NCI-H774 (cell line): ENCODE results near the gene MSANTD3.
"Not testable (repeated sequence)": the region's sequence is repeated elsewhere in the genome, so short reads cannot be mapped to it uniquely, and the experiment has no call there.

ENCODE experiments used
- DNase-seq: peaks from one replicate; lab custom pipeline; 2025; lab: John Stamatoyannopoulos, UW

MSANTD3 gene, protein sequence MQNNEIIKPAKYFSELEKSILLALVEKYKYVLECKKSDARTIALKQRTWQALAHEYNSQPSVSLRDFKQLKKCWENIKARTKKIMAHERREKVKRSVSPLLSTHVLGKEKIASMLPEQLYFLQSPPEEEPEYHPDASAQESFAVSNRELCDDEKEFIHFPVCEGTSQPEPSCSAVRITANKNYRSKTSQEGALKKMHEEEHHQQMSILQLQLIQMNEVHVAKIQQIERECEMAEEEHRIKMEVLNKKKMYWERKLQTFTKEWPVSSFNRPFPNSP

GRCh38 chr9:100426530-100427365, at the start of gene MSANTD3:
MSANTD3 (plus strand) TSS chr9:100427143; CDS start chr9:100441939, 14,796 bp downstream.
- peak; percentile 74 for DNase-seq

- DNase-seq, result no peak
Measured at GRCh38 chr9:100379862-100380261, 47.1 kb upstream of the MSANTD3 start.

DNA sequence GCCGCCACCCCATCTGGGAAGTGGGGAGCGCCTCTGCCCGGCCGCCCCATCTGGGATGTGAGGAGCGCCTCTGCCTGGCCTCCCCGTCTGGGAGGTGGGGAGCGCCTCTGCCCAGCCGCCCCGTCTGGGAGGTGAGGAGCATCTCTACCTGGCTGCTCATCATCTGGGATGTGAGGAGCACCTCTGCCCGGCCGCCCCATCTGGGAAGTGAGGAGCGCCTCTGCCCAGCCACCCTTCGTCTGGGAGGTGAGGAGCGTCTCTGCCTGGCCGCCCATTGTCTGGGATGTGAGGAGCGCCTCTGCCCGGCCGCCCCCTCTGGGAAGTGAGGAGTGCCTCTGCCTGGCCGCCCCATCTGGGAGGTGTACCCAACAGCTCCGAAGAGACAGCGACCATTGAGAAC, 34.0 kb upstream of the MSANTD3 start:
- not testable (repeated sequence) for DNase-seq

DNA sequence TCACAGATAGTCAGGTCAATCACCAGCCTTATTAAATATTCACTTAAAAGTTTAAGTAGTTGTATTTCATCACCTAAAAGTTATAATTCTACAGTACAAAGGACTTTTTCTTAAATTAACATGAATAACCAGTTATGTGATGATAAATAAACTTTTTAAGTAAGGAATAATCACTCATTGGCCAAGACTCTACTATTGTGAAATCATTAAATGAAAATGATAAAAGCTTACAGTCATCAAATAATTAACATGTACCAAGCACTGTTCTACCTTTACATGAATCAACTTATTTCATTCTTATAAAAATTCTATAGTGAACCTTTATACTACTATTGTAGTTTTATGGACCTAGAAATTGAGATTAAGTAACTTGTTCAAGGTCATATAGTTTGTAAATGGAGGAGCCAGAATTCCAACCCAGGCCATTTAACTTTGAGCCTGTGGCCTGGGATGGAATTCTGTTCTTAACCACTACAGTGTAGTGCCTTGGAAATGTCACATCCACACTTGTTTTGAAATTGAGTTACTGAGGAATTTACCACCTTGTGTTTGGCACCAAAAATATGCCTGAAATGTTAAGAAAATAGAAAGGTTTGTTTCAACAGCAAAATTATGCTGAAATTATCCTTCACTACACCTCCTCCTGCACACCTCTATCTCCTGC, 32.8 kb upstream of the MSANTD3 start:
- no peak for DNase-seq

- no peak for DNase-seq
Measured at GRCh38 chr9:100394816-100395215, 32.1 kb upstream of the MSANTD3 start.

DNA sequence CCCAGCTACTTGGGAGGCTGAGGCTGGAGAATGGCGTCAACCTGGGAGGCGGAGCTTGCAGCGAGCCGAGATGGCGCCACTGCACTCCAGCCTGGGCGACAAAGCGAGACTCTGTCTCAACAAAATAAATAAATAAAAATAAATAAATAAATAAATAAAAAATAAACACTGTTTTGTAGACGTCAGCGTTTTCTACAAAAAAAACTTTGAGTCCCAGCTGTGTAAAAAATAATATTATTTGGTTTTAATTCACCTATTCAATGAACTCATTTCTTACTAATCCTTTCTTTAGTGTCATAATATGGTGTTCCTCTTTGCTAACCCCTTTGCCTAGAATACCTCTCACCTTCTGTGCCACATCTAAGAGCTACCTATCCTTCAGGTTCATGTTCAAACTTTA, 30.2 kb upstream of the MSANTD3 start:
- no peak for DNase-seq

DNA sequence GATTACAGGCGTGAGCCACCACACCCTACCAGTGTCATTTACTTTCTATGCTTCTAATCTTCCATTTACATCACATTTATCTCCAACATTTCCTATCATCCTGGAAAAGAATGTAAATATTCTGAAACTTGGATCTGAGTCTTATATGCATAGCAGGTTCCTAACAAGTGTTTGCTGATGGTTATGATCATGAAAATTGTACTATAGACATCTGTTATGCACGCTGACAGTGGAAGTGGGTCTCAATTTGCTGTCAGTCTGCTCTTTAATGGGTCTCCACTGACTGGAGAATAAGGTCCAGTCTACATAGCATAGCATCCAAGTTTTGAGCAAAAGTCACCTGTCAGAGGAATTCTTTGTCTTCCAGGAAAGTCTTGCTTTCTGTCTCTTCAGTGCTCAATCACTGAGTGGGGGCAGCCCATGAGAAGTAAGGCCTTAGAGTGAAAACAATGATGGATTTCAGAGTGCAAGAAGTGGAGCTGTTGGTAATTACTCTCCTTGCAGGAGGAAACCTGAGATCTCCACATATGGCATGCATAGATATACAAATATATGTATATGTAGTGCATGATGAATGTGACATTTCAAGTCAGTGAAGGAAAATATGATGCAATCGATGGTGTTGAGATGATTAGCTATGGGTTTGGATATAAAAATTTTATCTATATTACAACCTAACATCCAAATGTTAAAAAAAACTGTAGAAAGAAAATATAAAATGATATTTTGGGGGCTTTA, 29.2 kb upstream of the MSANTD3 start:
- no peak for DNase-seq

DNA sequence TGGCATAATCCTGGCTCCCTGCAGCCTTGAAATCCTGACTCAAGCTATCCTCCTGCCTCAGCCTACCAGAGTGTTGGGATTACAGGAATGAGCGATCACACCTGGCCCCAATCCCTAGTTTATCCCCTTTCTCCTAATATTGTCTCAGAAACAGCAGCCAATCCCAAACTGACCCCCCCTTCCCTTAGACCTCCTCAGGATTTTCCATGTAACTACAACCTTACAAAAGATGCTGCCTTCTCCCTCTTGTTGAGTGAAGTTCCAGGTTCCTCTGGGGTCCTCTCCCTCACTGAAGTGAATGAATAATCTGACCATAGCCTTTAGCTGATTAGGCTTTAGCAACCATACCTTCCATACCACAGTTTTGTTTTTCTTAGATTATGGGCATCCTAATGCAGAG, 25.9 kb upstream of the MSANTD3 start:
- no peak for DNase-seq

DNA sequence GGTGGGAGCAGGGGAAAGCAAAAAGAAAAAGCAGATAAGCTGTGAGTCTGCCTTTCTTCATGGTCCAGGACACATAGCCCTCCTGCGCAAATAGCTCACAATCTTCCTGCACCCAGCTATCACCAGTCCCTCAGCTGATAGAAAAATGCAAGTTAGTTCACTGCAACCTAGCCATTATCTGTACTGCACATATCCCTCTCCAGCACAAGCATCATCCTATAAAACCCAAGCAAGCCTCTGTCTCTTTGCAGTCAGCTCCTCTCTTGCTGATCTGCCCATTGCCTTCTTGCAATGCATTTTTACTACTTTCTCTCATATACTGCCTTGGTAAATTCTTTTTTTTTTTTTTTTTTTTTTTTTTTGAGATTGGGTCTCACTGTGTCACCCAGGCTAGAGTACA, 20.0 kb upstream of the MSANTD3 start:
- DNase-seq, result no peak

DNA sequence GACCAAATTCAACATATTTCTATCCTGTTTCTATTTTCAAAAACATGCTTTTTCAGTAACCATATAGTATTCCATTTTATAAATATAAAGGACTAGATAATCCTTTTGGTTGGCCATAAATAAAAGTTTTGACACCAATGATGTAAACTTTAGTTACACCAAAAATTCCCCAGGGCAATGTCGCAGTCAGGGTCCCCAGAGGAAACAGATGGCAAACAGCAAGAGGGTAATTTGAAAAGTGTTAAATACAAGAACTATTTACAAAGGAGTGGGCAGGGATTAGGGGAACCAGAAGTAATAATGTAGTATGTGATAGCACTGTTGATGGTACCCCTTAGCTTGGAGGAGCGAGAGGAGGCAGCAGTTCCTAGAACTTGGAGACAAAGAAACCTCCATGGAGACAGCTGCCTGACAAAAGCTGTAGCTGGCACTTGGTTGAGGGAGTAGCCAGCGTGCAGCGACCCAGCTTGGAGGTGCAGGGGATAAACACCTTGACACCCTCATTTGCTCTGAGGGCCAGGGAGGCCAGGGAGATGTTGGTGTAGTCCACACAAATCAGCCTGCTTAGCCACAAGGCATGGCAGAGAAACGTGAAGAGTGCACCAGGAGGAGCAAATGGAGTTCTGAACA, 18.3 kb upstream of the MSANTD3 start:
- DNase-seq, result no peak

DNA sequence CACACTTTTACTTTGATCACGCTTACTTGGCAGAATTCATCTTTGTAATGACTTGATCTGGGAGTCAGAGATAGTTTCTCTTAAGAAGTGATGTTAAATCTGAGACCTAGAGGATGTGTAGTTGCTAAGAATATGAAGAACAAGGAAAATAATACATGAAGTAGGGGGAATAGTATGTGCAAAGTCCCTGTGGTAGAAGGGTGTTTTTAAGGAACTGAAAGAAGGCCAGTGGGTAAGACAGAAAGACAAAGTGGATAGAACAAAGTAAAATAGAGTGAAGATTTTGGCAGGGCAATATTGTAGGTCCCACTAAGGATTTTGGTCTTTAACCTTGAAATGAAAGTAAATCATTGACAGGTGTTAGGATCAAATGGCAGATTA, 17.8 kb upstream of the MSANTD3 start:
- no peak for DNase-seq

GRCh38 chr9:100411472-100412283, 15.3 kb upstream of the MSANTD3 start:
- DNase-seq, result peak; percentile 95

DNA sequence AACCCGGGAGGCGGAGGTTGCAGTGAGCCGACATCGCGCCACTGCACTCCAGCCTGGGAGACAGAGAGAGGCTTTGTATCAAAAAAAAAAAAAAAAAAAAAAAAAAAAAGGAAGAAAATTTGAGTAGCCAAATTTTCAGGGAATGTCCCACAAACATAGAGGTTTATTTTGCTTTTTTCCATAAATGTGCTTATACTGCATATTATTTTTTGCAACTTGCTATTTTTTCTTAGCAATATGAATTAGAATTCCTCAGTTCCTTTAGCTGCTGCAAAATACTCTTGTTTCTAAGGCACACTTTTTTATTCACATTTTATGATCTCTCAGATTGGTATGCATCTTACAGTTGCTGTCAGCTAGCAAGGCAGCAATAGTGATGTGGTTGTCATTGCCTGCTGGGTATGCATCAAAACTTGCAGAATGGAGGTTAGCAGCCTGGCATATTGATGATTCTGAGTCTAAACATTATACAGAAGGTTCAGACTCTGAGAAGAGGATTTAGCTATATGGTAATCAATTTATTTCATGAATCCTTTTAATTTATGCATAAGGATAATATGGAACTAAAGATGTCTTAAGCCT, 13.0 kb upstream of the MSANTD3 start:
- no peak for DNase-seq

GRCh38 chr9:100417815-100418214, 9.1 kb upstream of the MSANTD3 start:
- DNase-seq, result no peak

DNA sequence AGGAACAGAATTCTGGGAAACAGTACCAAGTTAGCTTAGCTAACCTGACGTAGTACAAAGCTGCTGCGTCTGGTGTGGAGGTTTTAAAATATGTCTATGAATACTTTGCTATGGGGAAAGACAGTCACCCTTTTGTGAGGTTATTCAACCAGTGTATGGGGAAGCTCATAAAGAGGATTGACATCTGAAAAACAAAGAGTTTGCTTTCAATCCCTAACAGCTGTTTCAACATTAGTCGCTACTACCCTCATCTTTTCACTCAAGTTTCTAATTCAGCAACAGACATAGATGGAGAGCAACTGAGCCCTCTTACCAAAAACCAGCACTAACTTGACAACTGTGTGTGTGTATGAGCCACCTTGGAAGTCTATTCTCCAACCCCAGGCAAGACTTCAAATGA, 7.8 kb upstream of the MSANTD3 start:
- DNase-seq, result peak; percentile 4

DNA sequence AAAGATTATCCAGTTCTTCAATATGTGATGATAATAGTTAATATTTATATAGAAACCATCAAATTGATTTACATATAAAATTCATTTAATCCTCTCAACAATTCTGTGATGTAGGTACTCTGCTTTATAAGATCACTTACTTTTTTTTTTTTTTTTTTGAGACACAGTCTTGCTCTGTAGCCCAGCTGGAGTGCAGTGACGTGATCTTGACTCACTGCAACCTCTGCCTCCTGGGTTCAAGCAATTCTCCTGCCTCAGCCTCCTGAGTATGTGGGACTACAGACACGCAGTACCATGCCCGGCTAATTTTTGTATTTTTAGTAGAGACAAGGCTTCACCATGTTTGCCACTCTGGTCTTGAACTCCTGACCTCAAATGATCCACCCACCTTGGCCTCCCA, 5.8 kb upstream of the MSANTD3 start:
- DNase-seq, result not testable (repeated sequence)

GRCh38 chr9:100425758-100426157, 1.2 kb upstream of the MSANTD3 start:
- DNase-seq, result no peak

DNA sequence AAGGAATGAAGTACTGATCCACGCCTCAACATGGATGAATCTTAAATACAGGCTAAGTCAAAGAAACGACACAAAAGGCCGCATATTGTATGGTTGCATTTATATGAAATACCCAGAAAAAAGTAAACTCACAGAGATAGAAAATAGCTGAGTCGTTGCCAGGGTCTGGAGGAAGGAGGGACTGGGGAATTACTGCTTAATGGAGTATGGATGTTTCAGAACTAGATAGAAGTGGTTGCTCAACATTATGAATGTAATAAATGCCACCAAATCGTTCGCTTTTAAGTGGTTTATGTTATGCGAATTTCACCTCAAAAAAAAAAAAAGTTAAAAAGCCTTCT, 784 bp upstream of the MSANTD3 start:
- DNase-seq, result no peak

DNA sequence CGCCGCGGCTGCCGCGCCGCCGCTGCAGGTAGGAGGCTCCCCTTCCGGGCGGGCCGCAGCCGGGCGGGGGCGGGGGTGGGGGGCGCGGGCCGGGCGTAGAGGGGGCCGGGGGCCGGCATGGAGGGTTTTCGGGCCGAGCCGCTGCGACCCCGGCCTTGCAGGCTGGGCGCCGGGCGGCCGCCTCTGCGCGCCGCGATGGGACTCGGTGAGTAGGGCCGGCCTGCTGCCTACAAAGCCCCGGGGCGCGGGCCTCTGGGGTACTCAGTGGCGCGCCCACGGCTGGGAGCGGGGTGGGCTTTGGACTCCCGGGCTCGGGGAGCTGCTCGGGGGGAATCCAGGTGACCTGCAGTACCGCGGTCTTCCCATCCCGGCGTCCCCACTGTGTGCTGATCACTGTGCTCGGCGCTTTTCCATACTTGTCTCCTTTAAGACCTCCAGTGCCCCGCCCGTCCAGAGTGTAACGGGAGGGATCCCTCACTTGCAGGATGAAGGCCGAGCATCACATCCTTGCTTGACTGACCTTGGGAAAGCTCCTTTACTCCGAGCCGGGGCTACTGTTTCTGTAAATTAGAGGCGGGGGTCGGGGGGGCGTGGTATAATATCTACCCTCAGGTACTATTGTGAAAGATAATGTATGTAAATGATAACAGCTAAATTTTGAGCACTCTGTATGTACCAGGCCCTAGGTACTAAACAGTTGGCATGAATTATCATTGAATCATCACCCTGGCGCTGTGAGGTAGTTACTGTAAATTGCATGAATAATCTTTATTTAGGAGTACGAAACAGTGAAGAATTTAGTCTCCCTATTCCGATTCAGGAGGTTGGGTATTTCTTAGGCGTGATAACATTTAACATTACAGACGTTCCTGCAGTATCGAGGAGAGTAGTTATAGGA, 672 bp downstream of the MSANTD3 start:
- DNase-seq, result peak; percentile 12
